HG03520 (cell line): ENCODE data around the gene BMP10.

ENCODE experiments used
- ATAC-seq: cut with Tn5 transposase; IDR thresholded peaks from one replicate; pipeline ENCODE4 v1.9.1; 2021; ENCODE audit warnings: mild to moderate bottlenecking, moderate library complexity; ENCODE audit not compliant: unreplicated experiment

Gene BMP10, protein sequence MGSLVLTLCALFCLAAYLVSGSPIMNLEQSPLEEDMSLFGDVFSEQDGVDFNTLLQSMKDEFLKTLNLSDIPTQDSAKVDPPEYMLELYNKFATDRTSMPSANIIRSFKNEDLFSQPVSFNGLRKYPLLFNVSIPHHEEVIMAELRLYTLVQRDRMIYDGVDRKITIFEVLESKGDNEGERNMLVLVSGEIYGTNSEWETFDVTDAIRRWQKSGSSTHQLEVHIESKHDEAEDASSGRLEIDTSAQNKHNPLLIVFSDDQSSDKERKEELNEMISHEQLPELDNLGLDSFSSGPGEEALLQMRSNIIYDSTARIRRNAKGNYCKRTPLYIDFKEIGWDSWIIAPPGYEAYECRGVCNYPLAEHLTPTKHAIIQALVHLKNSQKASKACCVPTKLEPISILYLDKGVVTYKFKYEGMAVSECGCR

DNA sequence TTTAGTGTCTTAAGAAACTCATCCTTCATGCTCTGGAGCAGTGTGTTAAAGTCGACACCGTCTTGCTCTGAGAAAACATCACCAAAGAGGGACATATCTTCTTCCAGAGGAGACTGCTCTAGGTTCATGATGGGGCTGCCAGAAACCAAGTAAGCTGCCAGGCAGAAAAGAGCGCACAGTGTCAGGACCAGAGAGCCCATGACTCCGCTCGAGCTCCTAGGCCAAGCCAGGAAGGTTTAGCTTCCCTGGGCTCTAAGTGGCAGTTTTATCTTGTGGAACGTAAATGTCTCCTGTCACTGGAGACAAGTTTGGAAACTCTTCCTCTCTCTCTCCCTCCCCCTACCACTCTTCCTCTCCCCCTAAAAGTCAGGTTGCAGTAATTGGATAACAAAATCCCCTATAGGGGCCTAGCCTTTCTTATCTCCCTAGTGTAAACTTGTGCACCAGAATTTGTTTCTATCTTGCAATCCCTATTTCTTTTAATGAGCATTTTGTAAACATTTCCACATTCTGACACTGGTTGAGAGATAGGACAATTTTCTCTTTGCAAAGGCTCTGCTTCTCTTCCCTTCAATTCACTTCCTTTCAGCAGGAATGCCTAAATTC lies at the start of gene BMP10:
BMP10 (minus strand) TSS at position 239 of the 606 bp plus-strand sequence; CDS start at position 200, 39 bp downstream.
- ATAC-seq = no peak

DNA sequence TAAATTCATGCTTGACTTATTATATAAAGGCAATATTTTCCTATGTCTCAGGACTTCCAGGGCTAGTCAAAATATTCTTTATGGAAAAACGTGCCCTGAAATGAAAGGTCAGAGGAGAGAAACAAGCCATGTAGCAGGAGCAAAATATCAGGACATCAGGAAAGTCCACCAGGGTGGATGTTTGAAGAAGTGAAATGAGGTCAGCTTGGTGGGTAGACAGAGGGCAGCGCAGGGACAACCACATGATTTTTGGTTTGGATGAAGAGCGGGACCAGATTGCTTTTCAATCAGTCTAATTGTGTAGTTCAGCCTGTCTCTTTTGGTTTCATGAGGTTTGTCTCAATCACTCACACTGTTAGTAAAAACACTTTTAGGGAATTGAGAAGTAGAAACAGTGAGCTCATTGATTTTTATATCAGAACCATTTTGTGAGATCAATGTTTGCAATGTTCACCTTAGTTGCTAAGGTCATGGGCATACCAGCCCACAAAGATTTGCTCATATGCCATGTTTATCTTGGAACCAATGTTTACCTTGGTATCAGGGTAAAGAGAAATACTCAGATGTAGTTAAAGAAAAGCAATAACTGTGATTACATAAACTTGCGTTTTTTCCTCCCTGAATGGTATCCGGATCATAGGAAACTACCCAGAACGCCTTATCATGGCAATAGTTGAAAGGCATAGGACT lies 49.4 kb upstream of the BMP10 start:
- no peak for ATAC-seq

DNA sequence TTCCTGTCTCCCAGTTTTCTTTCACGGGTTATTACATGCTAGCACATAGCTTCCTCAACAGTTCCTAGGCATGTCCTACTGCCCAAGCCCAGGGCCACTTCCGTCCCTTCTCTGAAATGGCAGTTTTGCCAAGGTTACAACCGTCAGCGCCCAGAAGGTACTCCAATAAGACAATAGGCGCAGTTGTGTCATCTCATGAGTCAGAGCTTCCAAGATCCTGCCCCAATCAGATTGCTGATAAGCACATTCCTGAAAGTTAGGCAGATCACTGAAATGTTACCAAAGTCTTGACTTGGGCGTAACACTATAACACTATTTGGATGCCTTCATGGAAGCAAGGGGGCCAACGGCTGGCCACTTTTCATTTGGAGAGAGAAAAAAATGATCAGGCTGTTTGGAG lies 47.3 kb upstream of the BMP10 start:
- no peak for ATAC-seq

DNA sequence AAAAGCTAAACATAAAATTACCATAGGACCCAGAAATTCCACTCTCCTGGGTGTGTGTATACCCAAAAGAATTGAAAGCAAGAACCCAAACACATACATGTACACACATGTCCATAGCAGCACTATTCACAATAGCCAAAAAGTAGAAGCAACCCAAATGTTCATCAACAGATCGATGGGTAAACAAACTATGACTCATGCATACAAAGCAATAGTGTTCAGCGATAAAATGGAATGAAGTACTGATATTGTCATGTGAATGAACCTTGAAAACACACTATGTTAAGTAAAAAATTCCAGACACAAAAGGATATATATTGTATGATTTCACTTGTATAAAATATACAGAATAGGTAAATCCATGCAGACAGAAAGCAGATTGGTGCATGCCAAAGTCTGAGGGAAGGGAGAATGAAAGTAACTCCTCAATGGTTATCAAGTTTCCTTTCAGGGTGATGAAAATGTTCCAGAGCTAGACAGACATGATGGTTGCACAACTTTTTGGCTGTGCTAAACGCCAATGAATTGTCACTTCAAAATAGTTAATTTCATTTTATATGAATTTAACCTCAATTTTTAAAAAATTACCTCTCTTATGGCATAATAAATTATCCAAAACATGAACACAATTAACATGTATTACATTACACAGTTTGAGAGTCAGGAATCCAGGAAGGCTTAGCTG lies 46.0 kb upstream of the BMP10 start:
- ATAC-seq = no peak

DNA sequence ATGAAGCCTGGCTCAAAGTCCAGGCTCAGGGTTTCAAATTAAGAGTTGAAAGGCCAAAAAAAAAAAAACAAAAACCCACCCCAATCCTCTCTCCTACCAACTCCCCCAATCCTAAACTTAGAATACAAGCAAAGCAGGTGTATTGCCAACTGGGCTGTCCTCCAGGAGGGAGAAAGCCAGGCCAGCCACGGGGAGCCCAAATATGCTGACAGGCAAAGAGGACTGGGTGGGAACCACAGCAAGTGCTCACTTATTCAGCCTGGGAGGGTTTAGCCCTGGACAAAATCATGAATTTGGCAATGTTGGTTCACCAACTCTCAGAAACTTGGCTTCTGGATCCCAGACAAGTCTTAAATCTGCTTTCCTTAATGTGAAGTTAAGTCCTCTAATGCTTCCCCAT lies 45.0 kb upstream of the BMP10 start:
- no peak for ATAC-seq

DNA sequence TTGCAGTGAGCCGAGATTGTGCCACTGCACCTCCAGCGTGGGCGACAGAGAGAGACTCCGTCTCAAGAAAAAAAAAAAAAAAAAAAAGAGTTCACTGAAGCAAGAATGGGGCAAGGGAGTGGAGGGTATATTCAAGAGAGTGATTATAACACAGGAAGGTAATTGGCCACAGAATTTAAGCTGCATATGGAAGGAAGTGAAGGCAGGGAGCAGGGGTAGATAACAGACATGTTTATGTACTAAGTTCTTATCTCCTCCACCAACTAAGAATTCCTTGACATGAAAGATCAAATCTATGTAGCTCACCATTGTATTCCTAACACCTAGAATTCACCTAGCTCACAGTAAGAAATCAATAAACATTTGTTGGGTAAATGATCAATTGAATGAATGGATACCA lies 44.2 kb upstream of the BMP10 start:
- ATAC-seq = no peak

DNA sequence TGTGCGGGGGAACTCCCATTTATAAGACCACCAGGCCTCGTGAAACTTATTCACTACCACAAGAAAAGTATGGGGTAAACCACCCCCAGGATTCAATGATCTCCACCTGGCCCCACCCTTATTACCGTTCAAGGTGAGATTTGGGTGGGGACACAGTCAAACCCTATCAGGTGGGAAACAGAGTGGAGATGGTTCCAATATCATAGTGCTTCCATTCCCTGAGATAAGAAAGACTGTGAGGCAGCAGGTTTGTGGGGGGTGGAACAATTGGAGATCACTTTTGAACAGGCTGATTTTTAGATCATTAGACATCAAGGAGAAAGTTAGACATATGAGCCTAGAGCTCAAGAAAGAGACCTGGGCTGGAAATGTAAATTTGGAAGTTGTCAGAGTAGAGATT lies 42.2 kb upstream of the BMP10 start:
- no peak for ATAC-seq

DNA sequence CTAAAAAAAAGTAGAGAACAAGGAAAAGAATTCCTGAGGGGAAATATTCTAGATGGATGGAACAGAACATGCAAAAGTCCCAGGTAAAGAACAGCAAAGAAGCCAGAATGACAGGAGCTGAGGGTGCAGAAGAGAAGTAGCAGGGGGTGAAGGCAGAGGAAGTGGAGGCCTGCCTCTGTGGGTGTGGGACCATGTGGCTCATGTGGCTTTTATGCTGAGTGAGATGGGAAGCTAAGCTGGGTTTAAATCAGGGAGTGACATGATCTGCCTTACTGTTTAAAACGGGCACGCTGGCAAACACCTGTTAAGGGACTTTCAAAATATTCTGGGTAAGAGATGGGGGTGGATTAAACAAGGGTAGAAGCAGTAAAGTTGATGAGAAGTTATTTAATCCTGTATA lies 41.5 kb upstream of the BMP10 start:
- ATAC-seq = no peak

DNA sequence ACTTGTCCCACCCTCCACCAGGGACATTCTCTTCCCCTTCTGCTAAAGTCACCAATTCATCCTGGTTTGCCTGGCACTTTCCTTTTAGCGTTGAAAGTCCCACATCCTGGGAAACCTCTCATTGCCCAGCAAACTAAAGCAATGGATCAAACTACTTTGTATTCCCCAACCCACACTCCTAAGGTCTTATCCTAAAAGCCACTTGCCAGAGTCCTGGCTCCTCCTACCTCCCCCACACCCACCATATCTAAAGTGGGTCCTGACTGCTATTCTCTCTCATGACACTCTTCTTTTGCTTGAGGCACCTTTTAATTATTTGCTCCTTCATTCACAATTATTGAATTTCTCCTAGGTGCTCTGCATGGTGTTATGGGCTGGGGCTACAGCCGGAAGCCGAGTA lies 40.9 kb upstream of the BMP10 start:
- ATAC-seq = no peak

DNA sequence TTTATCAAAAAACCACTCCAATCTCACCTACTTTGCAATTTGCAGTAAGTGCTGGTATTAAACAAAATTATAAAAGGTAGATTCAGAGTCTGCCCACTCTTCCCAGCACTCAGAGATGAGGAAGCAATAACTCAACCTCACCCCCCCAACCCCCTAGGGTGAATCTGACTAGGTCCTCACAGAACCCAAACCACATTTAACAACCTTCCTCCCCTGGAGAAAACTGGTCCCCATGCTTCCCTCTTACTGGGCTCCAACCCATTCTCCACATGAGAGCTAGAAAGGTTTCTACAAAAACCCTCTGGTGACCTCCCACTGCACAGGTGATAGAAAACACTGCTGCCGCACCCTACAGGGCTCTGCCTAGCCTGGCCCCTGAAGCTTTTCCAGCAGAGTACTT lies 40.5 kb upstream of the BMP10 start:
- ATAC-seq = no peak

DNA sequence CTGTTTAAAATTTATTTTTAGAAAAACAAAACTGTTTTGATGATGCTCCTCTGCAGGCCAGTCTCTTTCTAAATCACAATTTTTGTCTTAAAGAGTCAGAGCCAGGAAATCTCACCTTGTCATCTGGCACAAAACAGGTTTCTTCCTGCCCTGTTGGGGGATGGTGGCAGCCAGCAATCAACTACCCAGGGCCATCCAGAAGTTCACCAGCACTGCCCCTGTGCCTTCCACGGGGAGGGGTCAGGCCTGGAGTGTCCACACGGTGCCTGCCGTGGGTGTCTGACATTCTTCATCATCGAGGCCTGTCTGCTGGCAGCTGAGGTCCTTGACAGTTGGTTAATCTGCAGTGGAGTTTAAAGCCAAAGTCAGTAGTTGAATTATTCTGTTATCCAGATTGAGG lies 40.0 kb upstream of the BMP10 start:
- ATAC-seq = no peak

DNA sequence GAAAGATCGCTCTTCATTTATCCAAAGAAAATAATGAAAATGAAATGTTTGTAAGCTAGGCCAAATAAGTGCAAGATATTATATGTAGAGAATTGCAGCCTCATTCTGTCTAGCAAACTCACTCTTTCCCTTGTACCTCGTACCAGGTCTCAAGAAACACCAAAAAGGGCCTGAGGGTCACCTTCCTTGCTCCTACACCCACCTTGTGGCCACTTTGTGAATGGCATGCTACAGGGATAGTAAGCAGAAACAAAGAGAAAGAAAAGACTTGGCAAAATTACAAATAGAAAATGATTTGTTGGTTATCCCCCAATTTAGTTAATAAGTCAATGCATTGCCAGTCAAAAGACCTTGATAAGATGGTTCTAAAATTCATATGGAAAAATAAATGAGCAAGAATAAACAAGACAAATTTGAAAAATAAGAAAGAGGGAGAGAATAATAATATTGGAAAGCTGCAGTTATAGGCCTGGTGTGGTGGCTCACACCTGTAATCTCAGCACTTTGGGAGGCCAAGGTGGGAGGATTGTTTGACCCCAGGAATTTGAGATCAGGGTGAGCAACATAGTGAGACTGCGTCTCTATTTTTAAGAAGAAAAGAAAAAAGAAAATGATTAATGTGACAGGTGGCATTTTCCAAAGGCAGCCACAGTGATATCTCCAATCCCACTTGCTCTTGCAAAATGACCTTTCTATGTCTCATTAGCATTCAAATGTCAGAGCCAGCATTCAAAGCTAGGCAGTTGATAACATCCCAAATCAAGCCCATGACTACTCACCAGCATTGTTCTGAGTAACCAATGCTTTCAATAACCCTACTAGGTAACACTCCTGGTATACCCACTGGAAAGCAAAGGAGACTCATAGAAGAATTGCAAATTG lies 38.8 kb upstream of the BMP10 start:
- peak; percentile 45 for ATAC-seq

DNA sequence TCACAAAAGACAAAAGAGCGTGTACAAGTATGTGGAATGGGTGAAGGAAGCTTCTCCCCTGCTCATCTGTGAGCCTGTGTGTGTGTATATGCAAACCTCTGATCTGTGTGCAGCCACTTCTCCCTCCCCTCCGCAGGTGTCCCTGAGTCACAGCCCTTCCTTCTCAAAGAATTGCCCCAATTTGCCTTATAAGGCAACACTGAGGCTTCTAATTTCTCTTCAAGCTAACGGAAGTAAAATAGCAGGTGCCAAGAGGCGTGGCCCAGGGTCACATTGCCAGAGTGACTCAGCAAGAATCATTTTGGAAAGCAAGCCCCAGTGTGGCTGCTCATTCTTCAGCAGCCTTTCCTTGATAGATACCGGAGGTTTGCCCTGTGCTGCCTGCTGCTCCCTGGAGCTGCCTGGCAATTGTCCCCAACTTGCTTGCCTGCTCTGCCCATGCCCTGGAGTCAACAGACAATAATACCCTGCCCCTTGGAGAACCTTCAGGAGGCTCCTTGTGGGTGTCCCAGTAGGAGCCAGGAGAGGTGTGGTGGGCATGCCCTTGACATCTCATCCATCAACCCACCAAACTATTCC lies 37.3 kb upstream of the BMP10 start:
- peak; percentile 95 for ATAC-seq

DNA sequence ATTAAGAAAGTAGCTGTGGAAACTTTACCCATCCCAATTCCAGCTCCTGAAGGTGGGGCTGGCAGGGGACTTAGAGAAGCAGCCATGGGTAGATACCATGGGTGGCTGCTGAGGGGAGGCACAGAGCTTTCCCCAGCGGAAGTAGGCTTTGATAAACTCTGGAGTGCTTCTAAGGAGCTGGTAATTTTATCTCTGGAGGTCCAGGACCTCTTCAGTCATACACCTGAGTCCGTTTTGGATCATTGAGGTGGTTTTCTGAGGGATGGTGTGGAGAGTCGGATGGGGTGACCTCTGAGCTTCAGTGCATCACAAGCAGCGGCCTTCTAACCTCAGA lies 36.7 kb upstream of the BMP10 start:
- ATAC-seq = no peak

DNA sequence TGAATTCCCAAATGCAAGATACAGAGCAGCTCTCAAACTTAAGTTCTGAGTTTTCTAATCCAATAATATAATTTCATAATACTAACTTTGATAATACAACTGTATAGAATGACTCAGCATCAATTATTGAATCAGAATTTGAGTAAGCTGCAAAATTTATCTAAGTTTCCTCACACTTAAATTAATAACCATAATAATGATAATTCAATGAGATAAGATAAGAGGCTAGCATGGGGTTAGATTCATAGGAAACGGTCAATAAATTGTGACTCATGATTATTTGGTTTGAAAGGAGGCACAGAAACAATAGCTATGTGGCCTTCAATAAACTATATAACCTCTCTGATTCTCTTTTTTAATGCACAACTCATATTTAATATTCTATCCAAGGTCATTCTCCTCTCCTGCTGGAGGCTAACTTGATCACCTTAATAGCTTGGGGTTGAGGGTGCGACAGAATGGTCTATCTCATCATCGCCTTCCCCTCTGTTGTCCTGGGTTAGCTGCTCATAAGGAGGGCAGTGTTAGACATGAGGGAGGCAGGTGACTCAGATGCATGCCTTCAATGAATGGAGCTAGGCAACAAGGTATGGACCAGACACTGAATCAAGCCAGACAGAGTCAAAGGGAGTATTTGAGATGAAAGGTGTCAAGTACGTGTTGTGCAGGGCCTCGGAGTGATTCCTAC lies 36.2 kb upstream of the BMP10 start:
- ATAC-seq = no peak

DNA sequence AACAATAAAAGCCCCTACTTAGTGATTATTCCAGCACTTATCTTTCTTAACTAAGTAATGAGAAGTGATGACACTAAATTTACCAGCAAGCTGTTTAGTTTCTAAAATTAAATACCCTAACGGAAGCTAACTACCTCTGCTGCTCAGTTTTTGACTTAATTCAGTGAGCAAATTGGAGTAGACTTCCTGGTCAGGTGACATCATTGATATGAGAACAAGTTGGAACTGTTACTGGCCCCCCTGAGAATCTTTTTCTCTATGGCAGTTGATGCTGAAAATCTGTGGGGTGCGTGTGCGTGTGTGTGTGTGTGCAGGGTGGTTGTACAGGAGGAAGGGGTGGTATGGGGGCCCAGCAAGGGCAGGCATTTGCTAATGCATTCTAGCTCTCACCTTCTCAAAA lies 35.5 kb upstream of the BMP10 start:
- no peak for ATAC-seq

DNA sequence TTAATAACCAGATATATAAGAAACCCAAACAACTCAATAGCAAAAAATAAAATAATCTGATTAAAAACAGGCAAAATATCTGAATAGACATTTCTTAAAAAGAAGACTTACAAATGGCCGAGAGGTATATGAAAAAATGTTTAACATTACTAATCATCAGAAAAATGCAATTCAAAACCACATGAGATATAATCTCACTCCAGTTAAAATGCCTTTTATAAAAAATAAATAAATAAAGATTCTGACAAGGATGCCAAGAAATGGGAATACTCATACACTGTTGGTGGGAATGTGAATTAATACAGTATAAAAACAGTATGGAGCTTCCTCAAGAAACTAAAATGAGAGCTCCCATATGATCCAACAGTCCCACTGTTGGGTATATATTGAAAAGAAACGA lies 33.9 kb upstream of the BMP10 start:
- ATAC-seq = no peak

DNA sequence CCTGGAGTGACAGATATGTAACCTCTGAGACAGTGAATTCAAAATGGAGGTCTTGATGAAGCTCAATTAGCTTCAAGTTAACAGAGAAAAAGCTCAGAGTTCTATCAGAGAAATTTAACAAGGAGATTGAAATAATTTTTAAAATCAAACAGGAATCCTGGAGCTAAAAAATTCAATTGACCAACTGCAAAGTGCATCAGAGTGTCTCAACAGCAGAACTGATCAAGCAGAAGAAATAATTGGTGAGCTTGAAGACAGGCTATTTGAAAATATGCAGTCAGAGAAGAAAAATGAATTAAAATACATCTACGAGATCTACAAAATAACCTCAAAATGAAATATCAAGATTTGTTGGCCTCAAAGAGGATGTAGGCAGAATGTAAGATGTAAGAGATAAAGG lies 30.4 kb upstream of the BMP10 start:
- ATAC-seq = no peak

DNA sequence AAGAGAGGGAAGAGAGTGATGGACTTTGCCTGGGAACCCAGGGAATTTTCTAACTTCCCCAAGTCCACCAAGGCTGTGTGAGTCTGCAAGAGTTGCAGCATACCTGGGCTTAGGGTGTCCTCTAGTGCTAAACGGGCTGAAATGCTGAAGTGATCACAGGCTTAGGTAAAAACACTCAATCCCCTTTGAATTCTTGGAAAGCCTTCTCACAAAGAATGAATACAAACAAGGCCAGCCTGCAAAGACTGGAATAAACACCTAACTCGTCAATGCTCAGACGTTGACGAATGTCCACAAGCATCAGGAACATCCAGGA lies 30.0 kb upstream of the BMP10 start:
- no peak for ATAC-seq
